ENCODE data around the gene LMBRD2. TPM values are rescaled to one million over a fixed set of nuclear protein-coding genes. Genes with fewer than 3 reads are reported as not detected.

Gene LMBRD2
- total RNA-seq, 1 donor, result 3.8 TPM

- no peak for DNase-seq (ENCODE audit: low read depth in 2 of 3, low spot score in 2 of 3)
Measured at GRCh38 chr5:36055984-36056383, 95.7 kb downstream of the LMBRD2 start.

- DNase-seq (ENCODE audit: low read depth in 2 of 3, low spot score in 2 of 3), result no peak
Measured at GRCh38 chr5:36054647-36055046, 97.0 kb downstream of the LMBRD2 start.

- no peak for DNase-seq (ENCODE audit: low read depth in 2 of 3, low spot score in 2 of 3)
Measured at GRCh38 chr5:36052538-36052937, 99.1 kb downstream of the LMBRD2 start.

- no peak for DNase-seq (ENCODE audit: low read depth in 2 of 3, low spot score in 2 of 3)
Measured at GRCh38 chr5:36049949-36050348, 101.7 kb downstream of the LMBRD2 start.

Small RNA genes within 50 kb of the gene (small RNA-seq; reads per million reads assigned to genes)
- gene AC016612.1, result not detected
- 4.7 reads per million, percentile 86 among the genes with 10 or more reads in this experiment for gene MIR580
- gene RNU6-1305P, result not detected

Other genes with a start within 250 kb of the LMBRD2 start
- gene CAPSL, start 213.3 kb downstream of the LMBRD2 start, total RNA-seq, result not detected
- under 0.01 TPM for gene UGT3A1, start 160.5 kb downstream of the LMBRD2 start, total RNA-seq
- gene UGT3A2, start 85.0 kb downstream of the LMBRD2 start, total RNA-seq, result 0.54 TPM
- gene SKP2, start 224 bp upstream of the LMBRD2 start, total RNA-seq, result 29.1 TPM
- 13.2 TPM for gene NADK2, start 90.0 kb upstream of the LMBRD2 start, total RNA-seq
- gene RANBP3L, start 150.0 kb upstream of the LMBRD2 start, total RNA-seq, result not detected

Data from hematopoietic multipotent progenitor cell (in vitro differentiated cells).